ENCODE results near the gene KIAA0232.

The KIAA0232 gene

GRCh38 chr4:6926081-6926480 lies 143.6 kb downstream of the KIAA0232 start:
- H3K27me3 ChIP-seq (ENCODE audit: control insufficient read depth, low read length), result no peaks in the 10 kb centered on the region
- peaks cover 13% of the 10 kb centered on the region for H3K4me1 ChIP-seq (ENCODE audit: control insufficient read depth, low read length)
- peaks cover 16% of the 10 kb centered on the region; the same call in 1 of the 2 replicates for H4K20me1 ChIP-seq (ENCODE audit: control insufficient read depth, insufficient read depth, low read depth, low read length)
- no peak overlapping the region for H3K4me3 ChIP-seq (ENCODE audit: low read length)
- H3K36me3 ChIP-seq (ENCODE audit: control insufficient read depth, low read length), result peaks cover 54% of the 10 kb centered on the region
- no peak overlapping the region for H3K4me2 ChIP-seq (ENCODE audit: low read length)
- H3K9me2 ChIP-seq (replicated peaks; ENCODE audit: control insufficient read depth, low read length), result no peaks in the 10 kb centered on the region
- peaks cover 95% of the 10 kb centered on the region for H3K79me2 ChIP-seq (ENCODE audit: control insufficient read depth, low read length)
- TF ChIP-seq CTCF (IDR thresholded peaks at IDR 0.05; ENCODE audit: low read depth, low read length, poor library complexity, severe bottlenecking), result no peak
- no peak for TF ChIP-seq EZH2phosphoT487 (IDR thresholded peaks at IDR 0.05; ENCODE audit: borderline replicate concordance, low read length)
- no peak overlapping the region for H3K27ac ChIP-seq (ENCODE audit: low read depth, low read length)
- no peaks in the 10 kb centered on the region for H3F3A ChIP-seq (ENCODE audit: control insufficient read depth, insufficient read depth)
- no peaks in the 10 kb centered on the region for H3K9me3 ChIP-seq (ENCODE audit: control insufficient read depth, insufficient read depth, low read length)

DNA sequence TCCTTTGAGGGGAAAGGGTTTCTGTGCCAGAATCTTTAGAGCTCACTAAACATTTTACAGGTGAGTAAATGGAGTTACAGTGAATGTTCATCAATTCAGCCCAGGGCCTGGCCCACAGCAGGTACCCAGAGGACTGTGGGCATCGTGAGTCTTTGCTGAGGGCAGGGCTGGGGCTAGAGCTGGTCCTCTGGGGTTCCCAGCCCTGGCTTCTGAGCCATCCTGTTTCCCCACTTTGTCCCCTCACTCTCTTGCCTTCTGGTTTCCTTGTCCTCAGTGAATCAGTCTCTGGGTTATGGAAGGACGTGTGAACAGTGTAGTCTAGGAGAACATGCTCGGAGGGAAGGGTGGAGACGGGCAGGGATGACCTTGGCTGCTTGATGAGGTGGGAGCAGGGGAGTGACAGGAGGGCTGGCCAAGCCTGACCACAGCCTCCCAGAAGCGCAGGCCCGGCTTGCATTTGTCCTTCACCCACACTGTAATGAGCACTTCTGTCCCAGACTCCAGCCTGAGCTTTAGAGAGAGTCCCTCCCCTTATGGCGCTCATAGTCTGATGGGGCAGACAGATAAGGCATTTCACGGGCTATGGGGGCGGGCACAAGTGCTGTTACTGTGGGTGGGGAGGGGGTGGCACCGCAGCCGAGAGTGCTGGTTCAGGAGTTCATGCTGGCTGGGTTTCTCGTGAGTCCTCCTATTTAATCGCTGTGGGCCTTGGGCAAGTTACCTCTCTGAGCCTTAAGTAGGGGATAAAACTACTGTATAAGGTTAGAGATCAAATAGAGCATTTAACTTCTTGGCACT lies 144.4 kb downstream of the KIAA0232 start:
- Histone ChIP-seq H3K9me2 (replicated peaks; ENCODE audit: control insufficient read depth, low read length) (no peaks in the 10 kb centered on the region), H3F3A (ENCODE audit: control insufficient read depth, insufficient read depth) (no peaks in the 10 kb centered on the region), H3K79me2 (ENCODE audit: control insufficient read depth, low read length) (peaks cover 97% of the 10 kb centered on the region), H3K4me3 (ENCODE audit: low read length) (no peak overlapping the region), H3K36me3 (ENCODE audit: control insufficient read depth, low read length) (peaks cover 60% of the 10 kb centered on the region), H4K20me1 (ENCODE audit: control insufficient read depth, insufficient read depth, low read depth, low read length) (peaks cover 16% of the 10 kb centered on the region; the same call in 1 of the 2 replicates), H3K4me1 (ENCODE audit: control insufficient read depth, low read length) (peaks cover 13% of the 10 kb centered on the region), H3K4me2 (ENCODE audit: low read length) (no peak overlapping the region), H3K27me3 (ENCODE audit: control insufficient read depth, low read length) (no peaks in the 10 kb centered on the region), H3K9me3 (ENCODE audit: control insufficient read depth, insufficient read depth, low read length) (no peaks in the 10 kb centered on the region), H3K27ac (ENCODE audit: low read depth, low read length) (no peak overlapping the region)
- TF ChIP-seq EZH2phosphoT487 (IDR thresholded peaks at IDR 0.05; ENCODE audit: borderline replicate concordance, low read length) (no peak), CTCF (IDR thresholded peaks at IDR 0.05; ENCODE audit: low read depth, low read length, poor library complexity, severe bottlenecking) (no peak)

GRCh38 chr4:6928081-6928480 lies 145.6 kb downstream of the KIAA0232 start:
- H4K20me1 ChIP-seq (ENCODE audit: control insufficient read depth, insufficient read depth, low read depth, low read length), result peaks cover 16% of the 10 kb centered on the region; the same call in 1 of the 2 replicates
- no peak overlapping the region for H3K4me2 ChIP-seq (ENCODE audit: low read length)
- peaks cover 96% of the 10 kb centered on the region for H3K79me2 ChIP-seq (ENCODE audit: control insufficient read depth, low read length)
- H3K27me3 ChIP-seq (ENCODE audit: control insufficient read depth, low read length), result no peaks in the 10 kb centered on the region
- no peaks in the 10 kb centered on the region for H3K9me2 ChIP-seq (replicated peaks; ENCODE audit: control insufficient read depth, low read length)
- no peaks in the 10 kb centered on the region for H3K9me3 ChIP-seq (ENCODE audit: control insufficient read depth, insufficient read depth, low read length)
- peaks cover 13% of the 10 kb centered on the region for H3K4me1 ChIP-seq (ENCODE audit: control insufficient read depth, low read length)
- H3K27ac ChIP-seq (ENCODE audit: low read depth, low read length), result no peak overlapping the region
- TF ChIP-seq CTCF (IDR thresholded peaks at IDR 0.05; ENCODE audit: low read depth, low read length, poor library complexity, severe bottlenecking) (no peak), EZH2phosphoT487 (IDR thresholded peaks at IDR 0.05; ENCODE audit: borderline replicate concordance, low read length) (no peak)
- no peak overlapping the region for H3K4me3 ChIP-seq (ENCODE audit: low read length)
- no peaks in the 10 kb centered on the region for H3F3A ChIP-seq (ENCODE audit: control insufficient read depth, insufficient read depth)
- peaks cover 59% of the 10 kb centered on the region for H3K36me3 ChIP-seq (ENCODE audit: control insufficient read depth, low read length)
